Measurements from ENCODE around the gene B4GALT3. TPM values are rescaled to one million over a fixed set of nuclear protein-coding genes. Genes with fewer than 3 reads are reported as not detected.

Gene B4GALT3
- total and polyA plus RNA-seq, 2 donors (not counting 3 experiments of a cell fraction or from before 2014, with no cell fraction given) = 39.5 to 60.4 TPM

- CTCF ChIA-PET = interaction anchor here (2.3 kb wide), 1 partner anchor 9 kb away, joined by 8 read pairs; no protein-coding TSS in a partner anchor
- no peak overlapping the region for H3K4me2 ChIP-seq (ENCODE audit: insufficient read depth, low read length)
- POLR2A ChIA-PET = no interaction called here
- dilution Hi-C loops (cut with MboI; ENCODE audit: extremely low pct_ligation_motif_present, low sequenced_read_pairs) (no loop called here), intact Hi-C loops (cut with micrococcal nuclease) (no loop called here)
- no peak for TF ChIP-seq MAX (IDR thresholded peaks at IDR 0.05; ENCODE audit: insufficient read depth, insufficient read length)
- no peak for TF ChIP-seq GATA2 (IDR thresholded peaks at IDR 0.05; ENCODE audit: insufficient read depth, insufficient read length, low read depth, low read length)
- TF ChIP-seq FOS (IDR thresholded peaks at IDR 0.05; ENCODE audit: borderline replicate concordance, insufficient read depth, low read length) = no peak
- no peak for TF ChIP-seq POLR2A (IDR thresholded peaks at IDR 0.05; ENCODE audit: low read depth, low read length)
- no peak for TF ChIP-seq POLR2AphosphoS5 (IDR thresholded peaks at IDR 0.05; ENCODE audit: insufficient read depth, low read depth, low read length)
- no peak for TF ChIP-seq JUN (IDR thresholded peaks at IDR 0.05; ENCODE audit: borderline replicate concordance, insufficient read depth, insufficient read length, low read depth)
- TF ChIP-seq CTCF (IDR thresholded peaks at IDR 0.05; ENCODE audit: extremely low read depth in 1 of 2, insufficient read depth in 1 of 2, low read depth in 1 of 2, low read length in 2 of 2) = no peak
- TF ChIP-seq MYC (IDR thresholded peaks at IDR 0.05; ENCODE audit: low read depth, low read length) = no peak
- TF ChIP-seq EZH2 (IDR thresholded peaks at IDR 0.05; ENCODE audit: borderline replicate concordance, low read depth, low read length, severe bottlenecking) = no peak
- no peak overlapping the region for H2AFZ ChIP-seq (ENCODE audit: low read depth, low read length)
- no peak overlapping the region for H3K27ac ChIP-seq (ENCODE audit: insufficient read depth, low read depth, low read length)
- no peak overlapping the region for H3K4me3 ChIP-seq (replicated peaks in 1 of 3; ENCODE audit: insufficient read depth in 1 of 3, low read depth in 1 of 3, low read length in 3 of 3)
- peaks cover 7% of the 10 kb centered on the region for H3K4me1 ChIP-seq (ENCODE audit: control insufficient read depth, extremely low read depth, insufficient read depth, low read length)
- H3K9ac ChIP-seq (replicated peaks; ENCODE audit: extremely low read depth, insufficient read depth, low read length) = no peak overlapping the region
- no peaks in the 10 kb centered on the region for H3K27me3 ChIP-seq (ENCODE audit: control insufficient read depth in 2 of 2, insufficient read depth in 2 of 2, low read length in 2 of 2)
- peaks cover 8% of the 10 kb centered on the region for H3K79me2 ChIP-seq (ENCODE audit: control insufficient read depth, insufficient read depth, low read length)
- H3K9me3 ChIP-seq (replicated peaks; ENCODE audit: control insufficient read depth, insufficient read depth, low read length) = no peaks in the 10 kb centered on the region
- no peaks in the 10 kb centered on the region for H3K9me1 ChIP-seq (replicated peaks; ENCODE audit: control insufficient read depth, extremely low read depth, insufficient read depth, low read length)
- BruUV-seq (replicated peaks) = no TSS peak
- peaks cover 11 to 24% of the 10 kb centered on the region in 2 experiments for H3K36me3 ChIP-seq (ENCODE audit: control insufficient read depth in 2 of 2, extremely low read depth in 1 of 2, insufficient read depth in 2 of 2, low read length in 2 of 2)
- no peak for FAIRE-seq
- no peaks in the 10 kb centered on the region for H4K20me1 ChIP-seq (replicated peaks; ENCODE audit: control insufficient read depth, extremely low read depth, insufficient read depth, low read length)
- DNase-seq (ENCODE audit: low read depth, low spot score) = no peak
Measured at GRCh38 chr1:161172349-161172748, 5.0 kb downstream of the B4GALT3 start.
